Right hindlimb (tissue), 1 donor: ENCODE results near the gene PHF10.

ENCODE experiments used
- DNase-seq: peaks from one replicate; pipeline ENCODE4 v3.0.0-alpha.2; 2018

PHF10 gene

DNA sequence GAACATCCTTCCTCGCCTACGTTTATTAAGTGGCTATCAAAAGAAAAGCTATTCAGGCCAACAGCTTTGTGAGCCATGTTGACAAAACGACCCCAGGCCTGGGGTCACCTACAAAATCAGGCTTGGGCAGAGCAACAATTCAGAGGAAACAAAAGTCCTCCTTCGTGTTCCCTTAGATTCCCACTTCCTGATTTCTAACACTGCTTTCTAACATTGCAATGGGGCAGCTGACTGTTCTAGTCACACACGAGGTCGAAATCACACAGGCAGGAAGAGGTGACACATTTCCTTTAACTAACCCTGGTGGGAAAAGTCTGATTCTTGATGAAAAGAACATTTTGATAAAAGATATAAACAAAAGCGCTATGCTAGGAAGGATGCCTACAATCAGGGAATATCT is 54.4 kb downstream of the PHF10 start:
- DNase-seq = no peak

DNA sequence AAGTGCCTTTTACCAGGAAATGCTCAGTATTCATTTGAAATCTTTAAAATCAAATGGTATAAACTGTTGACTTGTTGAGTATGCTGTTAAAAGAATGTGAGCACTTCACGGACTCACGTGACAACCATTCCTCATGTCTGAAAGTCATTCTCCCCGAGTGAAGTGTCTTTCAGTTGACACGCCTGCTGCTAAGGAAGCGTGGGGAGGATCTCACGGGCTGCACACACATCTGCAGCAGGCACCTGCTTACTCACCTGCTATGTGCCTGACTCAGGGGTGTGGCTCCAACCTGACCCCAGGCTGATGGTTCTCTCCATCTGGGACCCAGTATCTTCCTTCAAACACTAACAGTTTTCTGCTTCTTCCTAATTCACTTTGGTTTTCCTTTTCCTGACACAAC is 55.2 kb downstream of the PHF10 start:
- DNase-seq = no peak

DNA sequence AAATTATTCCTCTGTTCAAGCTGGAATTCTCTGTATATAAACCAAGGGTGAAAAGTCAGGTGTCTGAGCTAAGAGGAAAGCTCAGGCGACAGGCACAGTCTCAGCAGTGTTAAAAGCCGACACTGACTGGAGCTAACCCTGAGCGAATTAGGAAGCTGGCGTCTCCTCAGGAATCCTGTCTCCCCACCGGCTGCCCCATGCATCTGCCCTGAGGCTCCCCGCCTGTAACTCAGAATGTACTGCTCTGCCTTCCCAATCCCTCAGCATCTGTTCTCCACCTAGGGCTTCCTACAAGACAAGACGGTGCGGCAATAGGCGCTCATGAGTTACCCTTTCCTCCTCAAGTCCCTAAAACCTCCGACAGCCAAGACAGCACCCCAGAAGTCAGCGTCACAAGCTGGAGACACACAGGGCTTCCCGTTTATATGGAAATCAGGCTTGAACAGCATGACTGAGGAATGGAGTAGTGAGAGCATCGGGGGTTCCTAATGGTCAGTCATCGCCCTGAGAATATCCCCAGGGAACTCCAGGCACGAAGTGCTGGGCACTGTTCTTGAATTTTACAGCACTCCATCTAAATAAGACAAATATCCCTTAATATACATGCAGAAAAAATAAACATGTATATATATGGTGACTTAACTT is 56.0 kb downstream of the PHF10 start:
- no peak for DNase-seq

DNA sequence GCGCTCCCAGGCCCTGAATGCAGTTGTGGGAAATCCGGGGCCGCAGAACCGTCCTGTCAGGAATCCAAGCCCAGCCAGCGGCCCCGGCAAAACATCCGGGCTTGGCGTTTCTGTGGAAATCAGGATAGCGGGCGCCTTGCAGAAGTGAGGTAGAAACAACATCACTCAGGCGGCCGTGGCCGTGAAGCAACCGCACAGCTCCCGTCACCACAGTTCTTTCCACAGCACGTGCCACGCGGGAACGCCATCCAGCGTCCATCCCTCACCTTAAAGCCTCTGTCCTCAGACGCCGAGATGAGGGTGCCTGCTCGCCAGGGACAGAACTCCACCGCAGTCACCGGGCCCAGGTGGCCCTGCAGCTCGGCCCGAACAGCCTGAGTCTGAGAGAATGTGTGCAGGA is 56.6 kb downstream of the PHF10 start:
- no peak for DNase-seq

DNA sequence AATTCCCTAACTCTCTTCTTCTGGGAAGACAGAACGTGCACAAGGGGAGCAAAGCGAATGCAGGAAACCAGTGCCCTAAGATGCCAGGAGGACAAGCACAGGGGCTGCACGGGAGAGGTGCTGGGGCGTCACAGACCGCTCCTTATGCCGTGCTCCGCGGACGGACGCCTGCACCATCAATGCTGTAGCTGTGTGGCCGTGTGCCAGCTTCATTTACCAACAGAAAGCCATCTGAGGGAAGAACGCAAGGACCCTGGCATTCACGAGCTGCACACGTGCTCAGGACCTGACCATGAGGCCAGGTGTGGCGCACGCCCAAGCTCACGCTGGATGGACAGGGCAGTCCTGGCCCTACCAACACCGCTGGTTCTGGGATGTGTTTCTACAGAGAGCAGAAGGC is 57.9 kb downstream of the PHF10 start:
- DNase-seq = no peak

DNA sequence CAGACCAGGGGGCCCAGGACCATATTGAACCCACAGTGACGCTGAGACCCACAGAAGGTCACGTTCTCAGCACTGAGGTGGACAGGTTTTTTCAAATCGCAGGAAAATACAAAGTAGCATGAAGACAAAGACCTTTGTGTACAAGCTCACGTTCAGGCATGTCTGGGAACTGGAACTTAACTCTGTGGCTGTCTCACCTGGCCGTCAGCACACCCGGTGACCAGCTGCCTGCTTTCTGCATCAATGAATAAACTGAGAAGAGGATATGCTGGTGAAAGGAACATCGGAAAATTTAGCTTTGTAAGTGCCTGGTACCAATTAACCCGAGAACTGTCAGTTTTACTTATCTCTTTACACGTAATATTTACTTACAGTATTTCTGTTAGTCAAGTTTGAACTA is 59.0 kb downstream of the PHF10 start:
- no peak for DNase-seq

DNA sequence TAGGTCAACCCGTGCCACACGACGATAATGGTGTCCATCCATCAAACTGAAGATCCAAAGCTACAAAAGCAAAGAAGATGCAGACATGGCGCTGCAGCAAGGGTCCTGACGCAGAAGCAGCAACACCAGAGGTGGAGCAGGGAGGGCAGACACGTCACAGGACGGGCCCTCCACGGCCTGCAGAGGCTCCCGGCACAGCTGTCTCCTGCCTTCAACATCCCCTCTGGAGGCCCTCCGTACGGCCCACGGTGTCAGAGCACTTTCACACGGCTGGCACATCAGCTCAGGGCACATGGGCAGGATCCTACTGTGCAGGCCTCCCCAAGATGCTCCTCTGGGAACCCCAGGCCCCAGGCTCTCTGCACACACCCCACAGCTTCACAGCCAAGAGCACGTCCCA is 60.1 kb downstream of the PHF10 start:
- no peak for DNase-seq

DNA sequence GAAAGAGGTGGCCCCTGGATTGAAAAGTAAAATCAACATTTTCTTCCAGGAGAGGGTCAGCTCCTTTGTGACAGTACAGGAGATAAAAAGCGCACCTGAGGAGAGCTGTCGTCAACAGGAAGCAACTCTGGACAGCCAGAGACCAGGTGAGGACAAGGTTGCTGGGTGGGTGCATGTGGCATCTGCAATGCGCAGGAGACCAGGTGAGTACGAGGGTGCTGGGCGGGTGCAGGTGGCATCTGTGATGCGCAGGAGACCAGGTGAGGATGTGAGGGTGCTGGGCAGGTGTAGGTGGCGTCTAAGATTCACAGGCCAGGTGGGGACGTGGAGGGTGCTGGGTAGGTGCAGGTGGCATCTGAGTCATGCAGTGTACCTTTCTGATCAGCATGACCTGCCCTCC is 60.8 kb downstream of the PHF10 start:
- DNase-seq = no peak

DNA sequence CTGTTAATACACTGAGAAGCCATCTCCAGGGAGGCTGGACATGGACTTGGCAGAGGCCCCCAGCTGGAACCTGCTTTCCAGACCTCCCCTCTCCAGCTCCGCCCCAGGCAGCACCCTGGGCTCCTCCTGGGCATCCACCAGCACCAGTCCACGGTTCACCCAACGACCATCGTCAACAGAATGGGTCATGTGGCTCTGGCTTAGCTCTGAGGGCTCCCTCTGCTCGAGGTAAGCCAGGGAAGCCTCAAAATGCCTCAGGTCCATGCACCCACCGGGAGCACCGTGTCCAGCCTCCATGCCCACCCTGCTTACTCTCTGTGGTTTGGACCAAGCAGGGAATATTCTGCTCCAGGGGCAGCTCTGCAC is 62.9 kb downstream of the PHF10 start:
- no peak for DNase-seq

DNA sequence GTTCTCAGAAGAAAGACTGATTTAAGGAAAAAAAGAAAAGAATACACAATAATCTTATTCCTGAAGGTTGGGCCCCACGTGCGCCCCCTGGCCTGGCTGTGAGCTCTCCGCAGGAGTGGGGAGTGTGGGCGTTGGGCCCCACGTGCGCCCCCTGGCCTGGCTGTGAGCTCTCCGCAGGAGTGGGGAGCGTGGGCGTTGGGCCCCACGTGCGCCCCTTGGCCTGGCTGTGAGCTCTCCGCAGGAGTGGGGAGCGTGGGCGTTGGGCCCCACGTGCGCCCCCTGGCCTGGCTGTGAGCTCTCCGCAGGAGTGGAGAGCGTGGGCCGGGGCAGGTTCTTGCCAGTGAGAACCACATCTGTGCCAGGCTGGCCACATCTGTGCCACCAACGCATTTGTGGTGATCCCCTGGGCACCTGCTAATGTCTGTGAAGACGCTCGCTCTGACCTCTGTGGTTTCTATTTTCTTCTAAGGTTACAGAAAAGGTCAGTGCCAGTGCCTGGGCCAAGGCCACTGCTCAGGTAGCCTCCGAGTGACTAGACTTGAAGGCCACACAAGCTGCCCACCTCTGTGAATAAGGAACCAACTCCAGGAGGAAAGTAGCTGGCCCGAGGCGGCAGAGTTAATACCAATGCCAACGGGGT is 63.4 kb downstream of the PHF10 start:
- no peak for DNase-seq

DNA sequence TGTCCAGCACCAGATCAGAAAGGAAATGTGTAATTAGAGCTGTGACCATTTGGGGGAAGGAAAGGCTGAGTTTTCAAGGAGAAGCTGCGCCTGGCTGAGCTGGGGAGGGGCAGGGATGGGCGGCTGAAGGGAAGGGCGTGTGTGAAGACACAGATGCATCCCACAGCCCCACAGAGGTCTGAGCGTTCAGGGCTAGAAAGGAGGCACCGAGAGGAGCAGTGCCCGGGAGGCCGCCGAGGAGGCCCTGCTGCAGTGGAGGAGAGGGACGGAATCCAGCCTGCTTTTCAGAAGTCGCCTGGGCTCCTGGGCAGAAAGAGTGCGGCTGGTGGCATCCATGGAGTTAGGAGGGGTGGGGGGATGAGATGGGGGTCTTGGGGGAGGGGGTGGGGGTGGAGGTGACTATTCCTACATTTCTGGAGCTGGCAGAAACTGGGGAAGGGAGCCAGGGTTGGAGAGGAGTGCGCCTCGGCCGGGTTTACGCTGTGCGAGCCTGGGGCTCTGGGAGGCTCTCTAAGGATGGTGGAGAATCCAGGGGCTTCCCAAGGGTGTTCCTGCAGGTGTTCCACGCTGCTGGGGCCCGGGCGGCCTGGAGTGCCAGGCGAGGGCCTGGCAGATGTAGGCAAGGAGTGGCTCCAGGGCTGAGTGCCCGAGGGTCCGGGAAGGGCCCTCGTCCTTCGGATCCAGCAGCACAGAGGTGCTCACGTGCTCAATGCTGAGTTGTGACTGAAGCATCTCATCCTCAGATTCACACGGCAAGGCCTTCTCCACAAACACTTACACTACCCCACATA is 64.3 kb downstream of the PHF10 start:
- no peak for DNase-seq

DNA sequence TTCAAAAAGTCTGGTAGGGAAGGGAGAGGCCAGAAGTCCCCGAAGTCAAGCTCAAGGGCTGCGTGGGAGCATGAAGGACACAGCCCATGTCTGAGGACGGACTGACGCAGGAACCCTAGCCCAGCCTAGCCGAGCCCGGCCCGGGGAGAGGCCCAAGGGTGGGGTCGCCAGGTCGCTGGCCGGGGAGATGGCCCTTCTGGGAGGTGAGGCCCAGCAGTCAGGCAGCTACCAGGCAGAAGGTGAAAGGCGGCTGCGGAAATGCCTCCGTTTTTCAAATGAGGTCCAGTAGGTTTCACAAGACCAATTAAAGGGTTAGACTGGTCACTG is 67.1 kb downstream of the PHF10 start:
- no peak for DNase-seq

DNA sequence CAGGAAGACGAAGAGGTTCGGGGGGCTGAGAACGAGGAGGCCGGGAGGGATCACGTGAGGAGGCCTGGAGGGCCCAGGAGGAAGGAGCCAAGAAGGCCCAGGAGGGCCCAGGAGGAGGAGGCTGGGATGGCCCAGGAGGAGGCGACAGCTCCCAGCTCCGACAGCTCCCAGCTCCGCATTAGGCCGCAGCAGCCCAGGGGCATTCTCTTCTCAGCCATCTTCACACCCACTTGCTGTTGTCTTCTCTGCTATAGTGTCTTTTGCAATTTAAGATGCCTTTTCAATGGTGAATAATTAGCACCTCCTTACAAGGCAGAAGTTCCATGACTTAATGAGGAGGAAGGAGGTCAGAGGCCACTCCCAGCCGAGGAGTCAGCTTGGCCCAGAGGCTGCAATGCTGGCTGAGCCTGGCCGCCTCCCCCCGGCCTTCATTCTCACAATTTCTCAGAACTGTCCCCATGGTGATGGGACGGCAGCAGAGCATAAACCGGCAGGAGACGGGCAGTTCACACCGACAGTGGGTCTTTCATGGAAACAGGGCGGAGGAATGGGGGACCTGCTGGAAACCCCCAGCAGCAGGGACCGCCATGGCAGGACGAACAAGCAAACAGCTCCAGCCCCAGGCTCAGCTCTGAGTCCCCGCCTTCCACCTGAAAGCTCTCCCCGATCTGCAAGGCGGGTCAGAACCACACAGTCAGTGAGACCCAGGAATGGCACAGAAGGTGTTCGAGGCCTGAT is 67.6 kb downstream of the PHF10 start:
- DNase-seq = no peak

DNA sequence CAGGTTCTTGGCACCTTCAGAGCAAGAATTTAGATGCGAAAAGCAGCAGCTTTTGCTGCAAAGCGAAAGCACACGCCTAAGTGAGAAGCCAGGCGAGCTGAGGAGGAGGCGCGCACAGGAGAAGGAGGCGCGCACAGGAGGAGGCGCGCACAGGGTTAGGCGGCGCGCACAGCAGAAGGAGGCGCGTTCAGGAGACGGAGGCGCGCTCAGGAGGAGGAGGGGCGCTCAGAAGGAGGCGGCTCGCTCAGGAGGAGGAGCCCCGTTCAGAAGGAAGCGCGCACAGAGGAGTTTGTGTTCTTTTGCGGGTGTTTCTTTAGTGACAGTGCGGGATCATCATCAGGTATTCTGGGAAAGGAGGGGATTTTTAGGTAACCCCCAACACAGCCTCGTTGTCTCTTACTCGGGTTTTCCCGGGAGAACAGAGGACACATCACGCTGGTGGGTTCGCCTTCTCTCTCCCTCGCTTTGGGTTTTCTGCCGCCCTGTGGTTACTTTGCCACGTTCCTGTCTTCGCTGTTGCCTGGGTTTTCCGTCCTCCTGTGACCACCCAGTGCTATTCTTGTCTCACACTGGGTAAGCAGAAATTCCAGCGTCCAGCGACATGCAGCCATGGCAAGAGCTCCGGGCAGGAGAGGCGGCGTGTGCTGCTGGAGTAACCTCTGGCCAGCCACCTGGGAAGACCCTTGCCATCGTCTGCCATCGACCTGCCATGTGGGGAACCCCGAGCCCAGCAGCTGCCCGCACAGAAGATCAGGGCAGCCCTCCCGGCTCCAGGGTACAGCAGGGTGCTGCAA is 69.5 kb downstream of the PHF10 start:
- DNase-seq = peak; percentile 87
